Neural cell (in vitro differentiated cells): ENCODE results near the gene RASGRP3.

ENCODE experiments used
- CTCF ChIP-seq: fragments of 450-650 bp; IDR thresholded peaks from 2 replicates; pipeline ENCODE4 v1.5.1; 2014; ENCODE audit warnings: antibody characterized with exemption, mild to moderate bottlenecking, moderate library complexity; ENCODE audit not compliant: poor library complexity, severe bottlenecking
- EP300 ChIP-seq: fragments of 450-650 bp; conservative IDR thresholded peaks from 2 replicates; pipeline ENCODE4 v1.6.1; 2014; ENCODE audit warnings: antibody characterized with exemption, mild to moderate bottlenecking, moderate library complexity; ENCODE audit not compliant: poor library complexity, severe bottlenecking
- EZH2 ChIP-seq: fragments of 200-600, 300-800 bp; shearing (Covaris generic), sonication (generic); IDR thresholded peaks from 2 replicates; pipeline ENCODE4 v1.6.1; 2014; ENCODE audit warnings: antibody characterized with exemption, low read length, borderline replicate concordance, mild to moderate bottlenecking; ENCODE audit not compliant: insufficient read depth, poor library complexity, severe bottlenecking
- MXI1 ChIP-seq: fragments of 450-650 bp; conservative IDR thresholded peaks from 2 replicates; pipeline ENCODE4 v1.6.1; 2014; ENCODE audit warnings: antibody characterized with exemption, mild to moderate bottlenecking; ENCODE audit not compliant: poor library complexity, severe bottlenecking
- SMC3 ChIP-seq: fragments of 450-650 bp; conservative IDR thresholded peaks from 2 replicates; pipeline ENCODE4 v1.6.1; 2014; ENCODE audit warnings: antibody characterized with exemption, mild to moderate bottlenecking, moderate library complexity; ENCODE audit not compliant: poor library complexity
- TAF1 ChIP-seq: IDR thresholded peaks from 2 replicates; pipeline ENCODE4 v1.6.1; 2012; ENCODE audit warnings: low read depth
- TF ChIP-seq, protein P1 (sequence below): IDR thresholded peaks from 2 replicates; pipeline ENCODE4 v1.6.1; 2012; ENCODE audit warnings: borderline replicate concordance

- TF ChIP-seq CTCF (no peak), TAF1 (no peak), MXI1 (no peak), EZH2 (no peak), SMC3 (no peak), EP300 (no peak)
- TF ChIP-seq, protein P1, sequence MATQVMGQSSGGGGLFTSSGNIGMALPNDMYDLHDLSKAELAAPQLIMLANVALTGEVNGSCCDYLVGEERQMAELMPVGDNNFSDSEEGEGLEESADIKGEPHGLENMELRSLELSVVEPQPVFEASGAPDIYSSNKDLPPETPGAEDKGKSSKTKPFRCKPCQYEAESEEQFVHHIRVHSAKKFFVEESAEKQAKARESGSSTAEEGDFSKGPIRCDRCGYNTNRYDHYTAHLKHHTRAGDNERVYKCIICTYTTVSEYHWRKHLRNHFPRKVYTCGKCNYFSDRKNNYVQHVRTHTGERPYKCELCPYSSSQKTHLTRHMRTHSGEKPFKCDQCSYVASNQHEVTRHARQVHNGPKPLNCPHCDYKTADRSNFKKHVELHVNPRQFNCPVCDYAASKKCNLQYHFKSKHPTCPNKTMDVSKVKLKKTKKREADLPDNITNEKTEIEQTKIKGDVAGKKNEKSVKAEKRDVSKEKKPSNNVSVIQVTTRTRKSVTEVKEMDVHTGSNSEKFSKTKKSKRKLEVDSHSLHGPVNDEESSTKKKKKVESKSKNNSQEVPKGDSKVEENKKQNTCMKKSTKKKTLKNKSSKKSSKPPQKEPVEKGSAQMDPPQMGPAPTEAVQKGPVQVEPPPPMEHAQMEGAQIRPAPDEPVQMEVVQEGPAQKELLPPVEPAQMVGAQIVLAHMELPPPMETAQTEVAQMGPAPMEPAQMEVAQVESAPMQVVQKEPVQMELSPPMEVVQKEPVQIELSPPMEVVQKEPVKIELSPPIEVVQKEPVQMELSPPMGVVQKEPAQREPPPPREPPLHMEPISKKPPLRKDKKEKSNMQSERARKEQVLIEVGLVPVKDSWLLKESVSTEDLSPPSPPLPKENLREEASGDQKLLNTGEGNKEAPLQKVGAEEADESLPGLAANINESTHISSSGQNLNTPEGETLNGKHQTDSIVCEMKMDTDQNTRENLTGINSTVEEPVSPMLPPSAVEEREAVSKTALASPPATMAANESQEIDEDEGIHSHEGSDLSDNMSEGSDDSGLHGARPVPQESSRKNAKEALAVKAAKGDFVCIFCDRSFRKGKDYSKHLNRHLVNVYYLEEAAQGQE, result no peak
Measured at GRCh38 chr2:33589444-33589843, 113.0 kb downstream of the RASGRP3 start.
